IMR-90 (cell line): Measurements from ENCODE around the gene PDYN. TPM values are rescaled to one million over a fixed set of nuclear protein-coding genes. Genes with fewer than 3 reads are reported as not detected.

ENCODE experiments used
- ATAC-seq: fragments of 200-7000 bp; cut with Tn5 transposase; 2 replicates; pipeline ENCODE4 v1.9.1; 2020; ENCODE audit warnings: low read depth, mild to moderate bottlenecking, moderate library complexity
- BruUV-seq: library from RNA; stranded (reverse); fragments of 400-500 nt; replicated peaks from 2 replicates; lab custom pipeline; 2021; lab: Mats Ljungman, UMichigan
- CTCF ChIA-PET: fragments of 300-600 bp; formaldehyde crosslinking; extraction: SDS; loops from one replicate; lab custom pipeline; 2021; ENCODE audit warnings: antibody characterized with exemption; lab: Yijun Ruan, JAX
- POLR2A ChIA-PET: fragments of 300-600 bp; sonication (Branson Sonifier 250); formaldehyde crosslinking; loops from one replicate; lab custom pipeline; 2022; ENCODE audit warnings: antibody characterized with exemption; ENCODE audit not compliant: unreplicated experiment; lab: Charles Lee
- DNase-seq: peaks from one replicate; pipeline ENCODE4 v3.0.0; 2013
- H2AFZ ChIP-seq: replicated peaks from 2 replicates; pipeline ENCODE3; 2013; ENCODE audit warnings: low read length, mild to moderate bottlenecking; ENCODE audit not compliant: poor library complexity
- H2AK5ac ChIP-seq: 2 replicates; pipeline ENCODE4 v1.6.1; 2013; ENCODE audit warnings: low read depth, low read length, inconsistent platforms
- H2AK9ac ChIP-seq: replicated peaks from 2 replicates; pipeline ENCODE3; 2013; ENCODE audit warnings: mild to moderate bottlenecking, low read depth, low read length, moderate library complexity; ENCODE audit not compliant: poor library complexity
- H2BK120ac ChIP-seq: 2 replicates; pipeline ENCODE4 v1.6.1; 2013; ENCODE audit warnings: low read depth, low read length, inconsistent platforms
- H2BK15ac ChIP-seq: 3 replicates; pipeline ENCODE4 v1.6.1; 2013; ENCODE audit warnings: low read depth, low read length, inconsistent platforms
- H2BK20ac ChIP-seq: 2 replicates; pipeline ENCODE4 v1.6.1; 2013; ENCODE audit warnings: low read depth, mild to moderate bottlenecking, inconsistent platforms, low read length, moderate library complexity
- H2BK5ac ChIP-seq: 2 replicates; pipeline ENCODE4 v1.6.1; 2013; ENCODE audit warnings: mild to moderate bottlenecking, low read depth, low read length, inconsistent platforms; ENCODE audit not compliant: poor library complexity, severe bottlenecking
- H3K14ac ChIP-seq: replicated peaks from 2 replicates; pipeline ENCODE4 v1.6.1; 2013; ENCODE audit warnings: low read depth, low read length, inconsistent platforms
- H3K18ac ChIP-seq: 2 replicates; pipeline ENCODE4 v1.6.1; 2013; ENCODE audit warnings: low read depth, low read length, control low read depth
- H3K23ac ChIP-seq: 2 replicates; pipeline ENCODE4 v1.6.1; 2013; ENCODE audit warnings: low read depth, low read length, inconsistent platforms
- H3K27ac ChIP-seq: 2 replicates; pipeline ENCODE4 v1.5.1; 2013; ENCODE audit warnings: mild to moderate bottlenecking, control low read depth, low read length; ENCODE audit not compliant: insufficient read depth
- H3K27me3 ChIP-seq: 2 replicates; pipeline ENCODE4 v1.6.1; 2013; ENCODE audit warnings: low read length; ENCODE audit not compliant: control insufficient read depth, insufficient read depth
- H3K36me3 ChIP-seq: 2 replicates; pipeline ENCODE4 v1.6.1; 2013; ENCODE audit warnings: low read length, mixed read lengths; ENCODE audit not compliant: control insufficient read depth, insufficient read depth
- H3K4ac ChIP-seq: 2 replicates; pipeline ENCODE4 v1.6.1; 2013; ENCODE audit warnings: low read depth, low read length, inconsistent platforms
- H3K4me1 ChIP-seq: 2 replicates; pipeline ENCODE4 v1.6.1; 2013; ENCODE audit warnings: low read length, mixed read lengths; ENCODE audit not compliant: control insufficient read depth, insufficient read depth
- H3K4me2 ChIP-seq: 2 replicates; pipeline ENCODE4 v1.6.1; 2013; ENCODE audit warnings: low read depth, mild to moderate bottlenecking, control low read depth, low read length, moderate library complexity
- H3K4me3 ChIP-seq: 2 replicates; pipeline ENCODE4 v1.5.1; 2013; ENCODE audit warnings: low read depth, mild to moderate bottlenecking, control low read depth, low read length, moderate library complexity; ENCODE audit not compliant: insufficient read depth
- H3K56ac ChIP-seq: 2 replicates; pipeline ENCODE4 v1.6.1; 2013; ENCODE audit warnings: low read length, inconsistent platforms; ENCODE audit not compliant: insufficient read depth; ENCODE audit errors: extremely low read depth
- H3K79me1 ChIP-seq, 2 experiments: 2 replicates each; pipeline ENCODE4 v1.6.1; 2013; ENCODE audit warnings: low read length in 2 of 2, inconsistent platforms in 1 of 2, low read depth in 1 of 2
- H3K9ac ChIP-seq: 2 replicates; pipeline ENCODE4 v1.6.1; 2013; ENCODE audit warnings: low read depth, low read length, control low read depth
- H3K9me1 ChIP-seq: 2 replicates; pipeline ENCODE4 v1.6.1; 2013; ENCODE audit warnings: low read length, inconsistent platforms; ENCODE audit not compliant: insufficient read depth
- H3K9me3 ChIP-seq: 2 replicates; pipeline ENCODE4 v1.6.1; 2013; ENCODE audit warnings: low read length; ENCODE audit not compliant: control insufficient read depth, insufficient read depth
- H4K20me1 ChIP-seq: 2 replicates; pipeline ENCODE4 v1.6.1; 2013; ENCODE audit warnings: low read length, inconsistent platforms; ENCODE audit not compliant: insufficient read depth
- H4K5ac ChIP-seq: 2 replicates; pipeline ENCODE4 v1.6.1; 2013; ENCODE audit warnings: mild to moderate bottlenecking, low read depth, low read length, control low read depth
- H4K8ac ChIP-seq, 2 experiments: 2 replicates each; pipeline ENCODE4 v1.6.1; 2013; ENCODE audit warnings: low read depth in 2 of 2, low read length in 2 of 2, control low read depth in 1 of 2, inconsistent platforms in 1 of 2
- H4K91ac ChIP-seq: 2 replicates; pipeline ENCODE4 v1.6.1; 2013; ENCODE audit warnings: low read depth, low read length, inconsistent platforms; ENCODE audit not compliant: insufficient read depth
- CEBPB ChIP-seq: IDR thresholded peaks from 2 replicates; pipeline ENCODE4 v1.6.1; 2012; ENCODE audit warnings: low read depth, low read length, improper control_type of control experiment
- MAZ ChIP-seq: IDR thresholded peaks from 2 replicates; pipeline ENCODE4 v1.6.1; 2012; ENCODE audit warnings: low read depth, mild to moderate bottlenecking, low read length, improper control_type of control experiment, moderate library complexity, borderline replicate concordance
- NFE2L2 ChIP-seq: fragments of 150-350 bp; IDR thresholded peaks from 2 replicates; pipeline ENCODE4 v1.6.1; 2016; ENCODE audit warnings: low read depth, mild to moderate bottlenecking, low read length
- POLR2A ChIP-seq: IDR thresholded peaks from 2 replicates; pipeline ENCODE4 v1.6.1; 2012; ENCODE audit warnings: mild to moderate bottlenecking, low read depth, low read length
- RAD21 ChIP-seq: IDR thresholded peaks from 2 replicates; pipeline ENCODE4 v1.6.1; 2012; ENCODE audit warnings: low read length, improper control_type of control experiment
- RFX5 ChIP-seq: IDR thresholded peaks from 2 replicates; pipeline ENCODE4 v1.8.0; 2012; ENCODE audit warnings: low read depth, mild to moderate bottlenecking, low read length, moderate library complexity
- SMC3 ChIP-seq: fragments of 150-350 bp; IDR thresholded peaks from 2 replicates; pipeline ENCODE4 v1.6.1; 2016; ENCODE audit warnings: low read depth, mild to moderate bottlenecking, antibody characterized with exemption, low read length, moderate library complexity
- WGBS, 2 experiments: methylation state at CpG; one replicate each; pipeline versions ENCODE4 v1.1.5 to v1.1.7; 2013; ENCODE audit warnings: missing lambda C conversion rate in 2 of 2; ENCODE audit not compliant: insufficient read length in 1 of 2; ENCODE audit errors: extremely low coverage in 2 of 2; 5-methylcytosine and 5-hydroxymethylcytosine counted together
- dilution Hi-C: fragments of 300-500 bp; cut with HindIII; formaldehyde crosslinking; loops from one replicate; pipeline ENCODE4 v1.14.3; 2018; ENCODE audit warnings: low sequenced_read_pairs; ENCODE audit not compliant: unreplicated experiment
- in situ Hi-C: fragments of 300-500 bp; cut with MboI; formaldehyde crosslinking; loops from 3 replicates; pipeline ENCODE4 v1.14.3; 2019; ENCODE audit warnings: low sequenced_read_pairs, inconsistent platforms, mixed read lengths
- intact Hi-C: fragments of 100-400 bp; cut with micrococcal nuclease; formaldehyde crosslinking; loops from 2 replicates; pipeline ENCODE4 v1.10.0; 2022
- polyA plus RNA-seq, 3 experiments: library from polyadenylated mRNA; depleted of rRNA; stranded (reverse); fragments of >200 nt; gene quantifications; 2 replicates each; pipeline ENCODE4 v1.2.3, GENCODE V29; 2012; ENCODE audit warnings: low replicate concordance in 1 of 3
- total RNA-seq: library from RNA; depleted of rRNA; stranded (reverse); fragments of >200 nt; gene quantifications from 2 replicates; pipeline ENCODE4 v1.2.3, GENCODE V29; 2012

The PDYN gene
- total and polyA plus RNA-seq, 2 of the 4 experiments (the other 2 are of a cell fraction): not detected

DNA sequence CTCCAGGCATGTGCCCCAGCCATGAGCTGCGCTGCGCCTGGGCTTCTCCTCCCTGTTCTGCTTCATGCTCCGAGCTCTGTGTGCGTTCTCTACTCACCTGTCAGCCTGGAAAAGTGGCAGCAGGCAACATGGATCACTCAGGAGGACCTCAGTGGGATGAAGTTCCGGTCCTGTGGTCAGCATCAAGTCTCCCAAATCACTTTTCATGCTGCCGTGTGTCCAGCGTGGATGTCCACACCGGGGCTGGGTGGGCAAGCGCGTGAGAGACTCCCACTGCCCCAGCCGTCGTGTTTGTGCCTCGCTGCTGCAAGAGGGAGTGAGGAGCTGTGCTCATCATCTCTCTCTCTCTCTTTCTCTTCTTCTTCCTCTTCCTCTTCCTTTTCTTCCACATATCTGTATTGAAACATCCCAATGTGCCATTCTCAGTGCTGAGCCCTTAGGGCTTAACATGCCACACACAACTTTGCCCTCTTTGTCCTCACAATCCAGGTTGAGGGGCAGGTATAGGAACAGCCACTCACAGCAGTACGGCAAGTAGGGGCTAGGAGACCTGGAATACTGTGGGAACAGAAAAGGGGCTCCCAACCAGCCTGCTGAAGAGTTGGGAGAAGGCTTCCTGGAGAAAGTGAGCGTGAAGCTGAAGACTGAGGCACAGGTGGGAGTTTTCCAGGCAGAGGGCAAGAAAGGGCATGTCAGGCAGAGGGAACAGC is 3.8 kb upstream of the PDYN start:
- dilution Hi-C loops: no loop called here
- H3K27ac ChIP-seq: no peak overlapping the region
- no peaks in the 10 kb centered on the region for H3K36me3 ChIP-seq
- intact Hi-C loops: no loop called here
- WGBS, 2 experiments: 60% methylated on average over 5 of the region's 15 CpGs; no CpG with 5 or more reads in 1 of the 2 experiments
- H2AFZ ChIP-seq: no peak overlapping the region
- no peak overlapping the region for H4K5ac ChIP-seq
- CTCF ChIA-PET: no interaction called here
- POLR2A ChIA-PET: no interaction called here
- in situ Hi-C loops: no loop called here
- DNase-seq: no peak
- H4K20me1 ChIP-seq: no peaks in the 10 kb centered on the region
- no peak overlapping the region for H3K14ac ChIP-seq
- no peak overlapping the region for H3K18ac ChIP-seq
- H3K9me3 ChIP-seq: no peaks in the 10 kb centered on the region
- no peak overlapping the region for H2BK5ac ChIP-seq
- no peak overlapping the region for H3K23ac ChIP-seq
- BruUV-seq: no TSS peak
- no peak overlapping the region for H4K91ac ChIP-seq
- TF ChIP-seq RAD21: no peak
- TF ChIP-seq SMC3: no peak
- TF ChIP-seq RFX5: no peak
- TF ChIP-seq CEBPB: no peak
- no peak for TF ChIP-seq POLR2A
- no peak for TF ChIP-seq NFE2L2
- TF ChIP-seq MAZ: no peak
- H2AK5ac ChIP-seq: no peak overlapping the region
- H3K9ac ChIP-seq: no peak overlapping the region
- ATAC-seq: no peak
- no peak overlapping the region for H2BK20ac ChIP-seq
- no peak overlapping the region for H3K4me2 ChIP-seq
- H2BK120ac ChIP-seq: no peak overlapping the region
- H4K8ac ChIP-seq: no peak overlapping the region
- no peaks in the 10 kb centered on the region for H3K9me1 ChIP-seq
- no peak overlapping the region for H3K4ac ChIP-seq
- H3K27me3 ChIP-seq: peaks cover 21% of the 10 kb centered on the region
- H3K79me1 ChIP-seq: no peaks in the 10 kb centered on the region
- H2AK9ac ChIP-seq: no peak overlapping the region
- no peak overlapping the region for H3K56ac ChIP-seq
- H2BK15ac ChIP-seq: no peak overlapping the region
- H3K4me1 ChIP-seq: no peaks in the 10 kb centered on the region
- H3K4me3 ChIP-seq: no peak overlapping the region
